Neural progenitor cell (in vitro differentiated cells): ENCODE results near the gene FSCN2. TPM values are rescaled to one million over a fixed set of nuclear protein-coding genes. Genes with fewer than 3 reads are reported as not detected.

Source experiments
- DNase-seq: peaks from one replicate; pipeline ENCODE4 v3.0.0-alpha.2; 2016; ENCODE audit warnings: low spot score
- H2AFZ ChIP-seq: fragments of 200-600 bp; sonication (generic); replicated peaks from 2 replicates; pipeline ENCODE4 v1.6.1; 2016; ENCODE audit warnings: antibody characterized with exemption
- H3F3A ChIP-seq: fragments of 200-600 bp; sonication (generic); 2 replicates; pipeline ENCODE4 v1.6.1; 2016; ENCODE audit warnings: antibody characterized with exemption, low read depth
- H3K27ac ChIP-seq: fragments of 200-600 bp; sonication (generic); 2 replicates; pipeline ENCODE4 v1.5.1; 2016; ENCODE audit warnings: mild to moderate bottlenecking
- H3K27me3 ChIP-seq: fragments of 200-600 bp; sonication (generic); 2 replicates; pipeline ENCODE4 v1.6.1; 2016; ENCODE audit warnings: mild to moderate bottlenecking, moderate library complexity
- H3K36me3 ChIP-seq: fragments of 200-600 bp; sonication (generic); 2 replicates; pipeline ENCODE4 v1.5.1; 2016
- H3K4me1 ChIP-seq: fragments of 200-600 bp; sonication (generic); 2 replicates; pipeline ENCODE4 v1.6.1; 2016; ENCODE audit warnings: mixed run types
- H3K4me2 ChIP-seq: fragments of 200-600 bp; sonication (generic); 2 replicates; pipeline ENCODE4 v1.6.1; 2016
- H3K4me3 ChIP-seq: fragments of 200-600 bp; sonication (generic); 2 replicates; pipeline ENCODE4 v1.5.1; 2016
- H3K79me2 ChIP-seq: fragments of 200-600 bp; sonication (generic); 2 replicates; pipeline ENCODE4 v1.6.1; 2016; ENCODE audit warnings: low read depth
- H3K9ac ChIP-seq: fragments of 200-600 bp; sonication (generic); 2 replicates; pipeline ENCODE4 v1.6.1; 2016
- H3K9me3 ChIP-seq: fragments of 200-600 bp; sonication (generic); 2 replicates; pipeline ENCODE4 v1.5.1; 2016; ENCODE audit warnings: low read depth
- H4K20me1 ChIP-seq: fragments of 200-600 bp; sonication (generic); 2 replicates; pipeline ENCODE4 v1.6.1; 2016; ENCODE audit warnings: low read depth
- H3K27ac Mint-ChIP-seq: 3 replicates; pipeline ENCODE4 v1.8.0; 2021; ENCODE audit warnings: mixed read lengths
- H3K27me3 Mint-ChIP-seq: 2 replicates; pipeline ENCODE4 v1.8.0; 2022; ENCODE audit warnings: low read depth, mild to moderate bottlenecking, inconsistent platforms, moderate library complexity, mixed read lengths; ENCODE audit not compliant: insufficient read depth
- H3K36me3 Mint-ChIP-seq: 3 replicates; pipeline ENCODE4 v1.8.0; 2021; ENCODE audit warnings: mixed read lengths
- H3K4me1 Mint-ChIP-seq: 3 replicates; pipeline ENCODE4 v1.8.0; 2021; ENCODE audit warnings: mixed read lengths
- H3K4me3 Mint-ChIP-seq: 3 replicates; pipeline ENCODE4 v1.8.0; 2021; ENCODE audit warnings: mild to moderate bottlenecking, moderate library complexity, mixed read lengths
- H3K9me3 Mint-ChIP-seq: 3 replicates; pipeline ENCODE4 v1.8.0; 2020; ENCODE audit warnings: mixed read lengths
- CTCF ChIP-seq: fragments of 200-600 bp; sonication (generic); IDR thresholded peaks from 2 replicates; pipeline ENCODE4 v1.5.1; 2017; ENCODE audit warnings: antibody characterized with exemption, mild to moderate bottlenecking
- EZH2 ChIP-seq: fragments of 200-600 bp; sonication (generic); IDR thresholded peaks from 2 replicates; pipeline ENCODE4 v1.6.1; 2017; ENCODE audit warnings: antibody characterized with exemption, mild to moderate bottlenecking, moderate library complexity
- EZH2phosphoT487 ChIP-seq: fragments of 200-600 bp; sonication (generic); IDR thresholded peaks from 2 replicates; pipeline ENCODE4 v1.6.1; 2017; ENCODE audit warnings: antibody characterized with exemption
- total RNA-seq: library from RNA; depleted of rRNA; stranded (reverse); fragments of >200 nt; gene quantifications from 2 replicates; pipeline ENCODE4 v1.2.3, GENCODE V29; 2015; ENCODE audit warnings: low replicate concordance

FSCN2 gene
- total RNA-seq, 1 donor from 2014 or later, result not detected

DNA sequence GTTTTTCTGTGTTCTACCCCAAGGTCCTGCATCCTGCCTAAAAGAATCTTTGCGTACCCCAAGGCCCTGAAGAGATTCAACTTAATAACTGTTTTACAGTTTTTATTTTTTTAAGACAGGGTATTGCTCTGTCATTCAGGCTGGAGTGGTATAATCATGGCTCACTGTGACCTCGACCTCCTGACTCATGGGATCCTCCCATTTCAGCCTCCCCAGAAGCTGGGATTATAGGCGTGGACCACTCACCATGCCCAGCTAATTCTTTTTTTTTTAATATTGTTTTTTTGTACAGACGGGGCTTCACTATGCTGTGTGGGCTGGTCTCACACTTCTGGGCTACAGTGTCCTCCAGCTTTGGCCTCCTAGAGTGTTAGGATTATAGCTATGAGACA lies 33.3 kb downstream of the FSCN2 start:
- Mint-ChIP-seq H3K27ac (no peak overlapping the region), H3K9me3 (no peaks in the 10 kb centered on the region), H3K36me3 (peaks cover 16% of the 10 kb centered on the region), H3K27me3 (peaks cover under 1% of the 10 kb centered on the region), H3K4me1 (no peaks in the 10 kb centered on the region), H3K4me3 (no peak overlapping the region)
- Histone ChIP-seq H3K9me3 (no peaks in the 10 kb centered on the region), H4K20me1 (no peaks in the 10 kb centered on the region), H3K27me3 (no peaks in the 10 kb centered on the region), H3K36me3 (no peaks in the 10 kb centered on the region), H3K9ac (no peak overlapping the region), H2AFZ (no peak overlapping the region), H3F3A (no peaks in the 10 kb centered on the region), H3K79me2 (no peaks in the 10 kb centered on the region), H3K27ac (no peak overlapping the region), H3K4me2 (no peak overlapping the region), H3K4me1 (no peaks in the 10 kb centered on the region), H3K4me3 (no peak overlapping the region)
- no peak for DNase-seq
- TF ChIP-seq EZH2phosphoT487, result no peak
- TF ChIP-seq EZH2, result no peak
- no peak for TF ChIP-seq CTCF

DNA sequence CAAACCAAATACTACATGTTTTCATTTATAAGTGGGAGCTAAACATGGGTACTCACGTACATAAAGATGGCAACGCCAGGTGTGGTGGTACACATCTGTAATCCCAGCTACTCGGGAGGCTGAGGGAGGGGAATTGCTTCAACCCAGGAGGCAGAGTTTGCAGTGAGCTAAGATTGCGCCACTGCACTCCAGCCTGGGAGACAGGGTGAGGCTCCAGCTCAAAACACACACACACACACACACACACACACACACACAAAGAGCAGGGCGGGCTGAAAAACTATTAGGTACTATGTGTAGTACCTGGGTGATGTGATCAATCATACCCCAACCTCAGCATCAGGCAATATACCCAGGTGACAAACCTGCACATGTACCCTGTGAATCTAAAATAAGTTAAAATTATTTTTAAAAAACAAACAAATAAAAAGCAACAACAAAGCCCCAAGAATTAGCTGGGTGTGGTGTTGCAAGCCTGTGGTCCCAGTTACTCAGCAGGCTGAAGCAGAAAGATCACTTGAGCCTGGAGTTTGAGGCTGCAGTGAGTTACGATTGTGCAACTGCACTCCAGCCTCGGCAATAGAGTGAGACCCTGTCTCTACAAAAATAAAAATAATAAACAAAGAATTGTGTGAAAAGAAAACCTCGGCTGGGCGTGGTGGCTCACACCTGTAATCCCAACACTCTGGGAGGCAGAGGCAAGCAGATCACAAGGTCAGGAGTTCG lies 35.8 kb downstream of the FSCN2 start:
- Histone ChIP-seq H3K36me3 (no peaks in the 10 kb centered on the region), H4K20me1 (no peaks in the 10 kb centered on the region), H2AFZ (no peak overlapping the region), H3K27me3 (no peaks in the 10 kb centered on the region), H3K79me2 (no peaks in the 10 kb centered on the region), H3K4me2 (no peak overlapping the region), H3K9ac (no peak overlapping the region), H3F3A (no peaks in the 10 kb centered on the region), H3K27ac (no peak overlapping the region), H3K4me3 (no peak overlapping the region), H3K4me1 (no peaks in the 10 kb centered on the region), H3K9me3 (no peaks in the 10 kb centered on the region)
- Mint-ChIP-seq H3K9me3 (no peaks in the 10 kb centered on the region), H3K36me3 (peaks cover 12% of the 10 kb centered on the region), H3K27me3 (no peaks in the 10 kb centered on the region), H3K27ac (no peak overlapping the region), H3K4me3 (no peak overlapping the region), H3K4me1 (no peaks in the 10 kb centered on the region)
- no peak for DNase-seq
- no peak for TF ChIP-seq EZH2phosphoT487
- TF ChIP-seq EZH2, result no peak
- TF ChIP-seq CTCF, result no peak

DNA sequence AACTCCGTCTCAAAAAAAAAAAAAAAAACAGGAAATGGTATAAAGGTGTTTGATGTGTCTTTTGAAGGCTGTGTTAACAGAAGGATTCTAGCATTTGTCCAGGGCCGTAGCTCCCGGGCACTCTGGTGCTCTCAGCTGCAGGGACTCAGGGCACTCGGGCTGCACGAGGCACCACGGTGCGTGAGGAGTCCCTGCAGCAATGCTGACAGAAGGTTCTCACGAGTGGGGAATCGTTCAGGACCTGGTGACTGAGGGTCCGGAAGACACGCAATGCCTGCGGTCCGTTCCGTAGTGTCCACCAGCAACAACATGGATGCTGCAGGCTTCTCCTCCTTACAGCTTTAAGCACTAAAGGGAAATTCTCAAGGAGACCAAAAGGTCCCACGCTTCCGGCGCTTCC lies 36.6 kb downstream of the FSCN2 start:
- no peaks in the 10 kb centered on the region for H3K9me3 ChIP-seq
- no peaks in the 10 kb centered on the region for H3K4me1 Mint-ChIP-seq
- H3K79me2 ChIP-seq, result no peaks in the 10 kb centered on the region
- H3K4me2 ChIP-seq, result no peak overlapping the region
- no peak overlapping the region for H3K27ac Mint-ChIP-seq
- no peak overlapping the region for H2AFZ ChIP-seq
- H3K4me3 Mint-ChIP-seq, result no peak overlapping the region
- no peaks in the 10 kb centered on the region for H3K4me1 ChIP-seq
- TF ChIP-seq EZH2 (no peak), EZH2phosphoT487 (no peak), CTCF (no peak)
- no peaks in the 10 kb centered on the region for H3K9me3 Mint-ChIP-seq
- H3K4me3 ChIP-seq, result no peak overlapping the region
- no peak overlapping the region for H3K9ac ChIP-seq
- H3F3A ChIP-seq, result no peaks in the 10 kb centered on the region
- no peak for DNase-seq
- no peaks in the 10 kb centered on the region for H3K27me3 Mint-ChIP-seq
- no peaks in the 10 kb centered on the region for H3K36me3 ChIP-seq
- no peaks in the 10 kb centered on the region for H4K20me1 ChIP-seq
- no peaks in the 10 kb centered on the region for H3K27me3 ChIP-seq
- H3K36me3 Mint-ChIP-seq, result peaks cover 12% of the 10 kb centered on the region
- no peak overlapping the region for H3K27ac ChIP-seq
